ENCODE data around the gene FKBP10.

GRCh38 chr17:41772586-41773189, 40.1 kb upstream of the FKBP10 start:
- no peak for TF ChIP-seq MAFK (IDR thresholded peaks at IDR 0.05; ENCODE audit: partially characterized antibody)
- no peak for TF ChIP-seq RNF2 (IDR thresholded peaks at IDR 0.05; ENCODE audit: borderline replicate concordance, low read depth)
- no peak for TF ChIP-seq TP53 (CRISPR knock-in tag; IDR thresholded peaks at IDR 0.05)
- TF ChIP-seq POLR2A (IDR thresholded peaks at IDR 0.05; ENCODE audit: low read length), result no peak
- no peak for TF ChIP-seq MAX (IDR thresholded peaks at IDR 0.05)
- TF ChIP-seq FOSL2 (IDR thresholded peaks at IDR 0.05), result no peak
- TF ChIP-seq FOSL2 (CRISPR knock-in tag; IDR thresholded peaks at IDR 0.05), result no peak
- no peak for TF ChIP-seq NR3C1 (IDR thresholded peaks at IDR 0.05)
- TF ChIP-seq CTCF (IDR thresholded peaks at IDR 0.05), result no peak
- TF ChIP-seq RFX5 (IDR thresholded peaks at IDR 0.05), result no peak
- TF ChIP-seq CHD2 (IDR thresholded peaks at IDR 0.05; ENCODE audit: low read length, partially characterized antibody), result no peak
- 0 out of 5 replicates have a peak, but pooled peaks of 1 of the 2 experiments have one; percentile 0 for TF ChIP-seq RAD21 (conservative IDR thresholded peaks at IDR 0.05 in 1 of 2, IDR thresholded peaks at IDR 0.05 in 1 of 2)

Data from A549 (cell line).